Neural progenitor cell (in vitro differentiated cells): Measurements from ENCODE around the gene CDCP2. TPM values are rescaled to one million over a fixed set of nuclear protein-coding genes. Genes with fewer than 3 reads are reported as not detected.

Experiments
- DNase-seq: peaks from one replicate; pipeline ENCODE4 v3.0.0-alpha.2; 2016; ENCODE audit warnings: low spot score
- H2AFZ ChIP-seq: fragments of 200-600 bp; sonication (generic); replicated peaks from 2 replicates; pipeline ENCODE4 v1.6.1; 2016; ENCODE audit warnings: antibody characterized with exemption
- H3F3A ChIP-seq: fragments of 200-600 bp; sonication (generic); 2 replicates; pipeline ENCODE4 v1.6.1; 2016; ENCODE audit warnings: antibody characterized with exemption, low read depth
- H3K27ac ChIP-seq: fragments of 200-600 bp; sonication (generic); 2 replicates; pipeline ENCODE4 v1.5.1; 2016; ENCODE audit warnings: mild to moderate bottlenecking
- H3K27me3 ChIP-seq: fragments of 200-600 bp; sonication (generic); 2 replicates; pipeline ENCODE4 v1.6.1; 2016; ENCODE audit warnings: mild to moderate bottlenecking, moderate library complexity
- H3K36me3 ChIP-seq: fragments of 200-600 bp; sonication (generic); 2 replicates; pipeline ENCODE4 v1.5.1; 2016
- H3K4me1 ChIP-seq: fragments of 200-600 bp; sonication (generic); 2 replicates; pipeline ENCODE4 v1.6.1; 2016; ENCODE audit warnings: mixed run types
- H3K4me2 ChIP-seq: fragments of 200-600 bp; sonication (generic); 2 replicates; pipeline ENCODE4 v1.6.1; 2016
- H3K4me3 ChIP-seq: fragments of 200-600 bp; sonication (generic); 2 replicates; pipeline ENCODE4 v1.5.1; 2016
- H3K79me2 ChIP-seq: fragments of 200-600 bp; sonication (generic); 2 replicates; pipeline ENCODE4 v1.6.1; 2016; ENCODE audit warnings: low read depth
- H3K9ac ChIP-seq: fragments of 200-600 bp; sonication (generic); 2 replicates; pipeline ENCODE4 v1.6.1; 2016
- H3K9me3 ChIP-seq: fragments of 200-600 bp; sonication (generic); 2 replicates; pipeline ENCODE4 v1.5.1; 2016; ENCODE audit warnings: low read depth
- H4K20me1 ChIP-seq: fragments of 200-600 bp; sonication (generic); 2 replicates; pipeline ENCODE4 v1.6.1; 2016; ENCODE audit warnings: low read depth
- H3K27ac Mint-ChIP-seq: 3 replicates; pipeline ENCODE4 v1.8.0; 2021; ENCODE audit warnings: mixed read lengths
- H3K27me3 Mint-ChIP-seq: 2 replicates; pipeline ENCODE4 v1.8.0; 2022; ENCODE audit warnings: low read depth, mild to moderate bottlenecking, inconsistent platforms, moderate library complexity, mixed read lengths; ENCODE audit not compliant: insufficient read depth
- H3K36me3 Mint-ChIP-seq: 3 replicates; pipeline ENCODE4 v1.8.0; 2021; ENCODE audit warnings: mixed read lengths
- H3K4me1 Mint-ChIP-seq: 3 replicates; pipeline ENCODE4 v1.8.0; 2021; ENCODE audit warnings: mixed read lengths
- H3K4me3 Mint-ChIP-seq: 3 replicates; pipeline ENCODE4 v1.8.0; 2021; ENCODE audit warnings: mild to moderate bottlenecking, moderate library complexity, mixed read lengths
- H3K9me3 Mint-ChIP-seq: 3 replicates; pipeline ENCODE4 v1.8.0; 2020; ENCODE audit warnings: mixed read lengths
- EZH2 ChIP-seq: fragments of 200-600 bp; sonication (generic); IDR thresholded peaks from 2 replicates; pipeline ENCODE4 v1.6.1; 2017; ENCODE audit warnings: antibody characterized with exemption, mild to moderate bottlenecking, moderate library complexity
- EZH2phosphoT487 ChIP-seq: fragments of 200-600 bp; sonication (generic); IDR thresholded peaks from 2 replicates; pipeline ENCODE4 v1.6.1; 2017; ENCODE audit warnings: antibody characterized with exemption
- total RNA-seq: library from RNA; depleted of rRNA; stranded (reverse); fragments of >200 nt; gene quantifications from 2 replicates; pipeline ENCODE4 v1.2.3, GENCODE V29; 2015; ENCODE audit warnings: low replicate concordance
- TF ChIP-seq, protein P1 (sequence below): fragments of 200-600 bp; sonication (generic); IDR thresholded peaks from 2 replicates; pipeline ENCODE4 v1.5.1; 2017; ENCODE audit warnings: antibody characterized with exemption, mild to moderate bottlenecking

Gene CDCP2
- total RNA-seq, 1 donor from 2014 or later: not detected

DNA sequence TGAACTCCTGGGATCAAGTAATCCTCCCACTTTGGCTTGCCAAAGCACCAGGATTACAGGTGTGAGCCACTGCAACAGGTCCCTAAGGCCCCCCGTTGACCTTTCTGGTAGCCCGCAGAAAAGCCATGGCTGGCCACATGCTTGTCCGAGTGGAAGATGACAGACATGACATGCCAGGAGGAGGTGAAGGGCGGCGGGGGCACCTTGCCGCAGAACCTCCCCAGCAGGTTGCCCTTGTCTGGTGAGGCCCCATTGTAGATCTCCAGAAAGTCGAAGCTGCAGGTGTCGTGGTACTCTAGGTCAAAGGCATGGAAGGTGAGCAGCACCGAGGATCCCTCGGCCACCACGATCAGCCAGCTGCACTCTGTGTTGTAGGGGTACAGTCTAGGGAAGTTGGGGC is 8.4 kb downstream of the CDCP2 start:
- Histone ChIP-seq H3K9me3 (no peaks in the 10 kb centered on the region), H4K20me1 (no peaks in the 10 kb centered on the region), H3K27me3 (no peaks in the 10 kb centered on the region), H3K4me3 (no peak overlapping the region), H3K4me1 (no peaks in the 10 kb centered on the region), H3K9ac (no peak overlapping the region), H3K27ac (no peak overlapping the region), H3K79me2 (no peaks in the 10 kb centered on the region), H3K36me3 (no peaks in the 10 kb centered on the region), H3F3A (no peaks in the 10 kb centered on the region), H2AFZ (no peak overlapping the region), H3K4me2 (no peak overlapping the region)
- Mint-ChIP-seq H3K4me3 (no peak overlapping the region), H3K4me1 (peaks cover 5% of the 10 kb centered on the region), H3K9me3 (peaks cover 2% of the 10 kb centered on the region), H3K36me3 (no peaks in the 10 kb centered on the region), H3K27ac (no peak overlapping the region), H3K27me3 (peaks cover 6% of the 10 kb centered on the region)
- TF ChIP-seq EZH2phosphoT487: no peak
- TF ChIP-seq, protein P1, sequence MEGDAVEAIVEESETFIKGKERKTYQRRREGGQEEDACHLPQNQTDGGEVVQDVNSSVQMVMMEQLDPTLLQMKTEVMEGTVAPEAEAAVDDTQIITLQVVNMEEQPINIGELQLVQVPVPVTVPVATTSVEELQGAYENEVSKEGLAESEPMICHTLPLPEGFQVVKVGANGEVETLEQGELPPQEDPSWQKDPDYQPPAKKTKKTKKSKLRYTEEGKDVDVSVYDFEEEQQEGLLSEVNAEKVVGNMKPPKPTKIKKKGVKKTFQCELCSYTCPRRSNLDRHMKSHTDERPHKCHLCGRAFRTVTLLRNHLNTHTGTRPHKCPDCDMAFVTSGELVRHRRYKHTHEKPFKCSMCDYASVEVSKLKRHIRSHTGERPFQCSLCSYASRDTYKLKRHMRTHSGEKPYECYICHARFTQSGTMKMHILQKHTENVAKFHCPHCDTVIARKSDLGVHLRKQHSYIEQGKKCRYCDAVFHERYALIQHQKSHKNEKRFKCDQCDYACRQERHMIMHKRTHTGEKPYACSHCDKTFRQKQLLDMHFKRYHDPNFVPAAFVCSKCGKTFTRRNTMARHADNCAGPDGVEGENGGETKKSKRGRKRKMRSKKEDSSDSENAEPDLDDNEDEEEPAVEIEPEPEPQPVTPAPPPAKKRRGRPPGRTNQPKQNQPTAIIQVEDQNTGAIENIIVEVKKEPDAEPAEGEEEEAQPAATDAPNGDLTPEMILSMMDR: no peak
- TF ChIP-seq EZH2: no peak
- DNase-seq: no peak

DNA sequence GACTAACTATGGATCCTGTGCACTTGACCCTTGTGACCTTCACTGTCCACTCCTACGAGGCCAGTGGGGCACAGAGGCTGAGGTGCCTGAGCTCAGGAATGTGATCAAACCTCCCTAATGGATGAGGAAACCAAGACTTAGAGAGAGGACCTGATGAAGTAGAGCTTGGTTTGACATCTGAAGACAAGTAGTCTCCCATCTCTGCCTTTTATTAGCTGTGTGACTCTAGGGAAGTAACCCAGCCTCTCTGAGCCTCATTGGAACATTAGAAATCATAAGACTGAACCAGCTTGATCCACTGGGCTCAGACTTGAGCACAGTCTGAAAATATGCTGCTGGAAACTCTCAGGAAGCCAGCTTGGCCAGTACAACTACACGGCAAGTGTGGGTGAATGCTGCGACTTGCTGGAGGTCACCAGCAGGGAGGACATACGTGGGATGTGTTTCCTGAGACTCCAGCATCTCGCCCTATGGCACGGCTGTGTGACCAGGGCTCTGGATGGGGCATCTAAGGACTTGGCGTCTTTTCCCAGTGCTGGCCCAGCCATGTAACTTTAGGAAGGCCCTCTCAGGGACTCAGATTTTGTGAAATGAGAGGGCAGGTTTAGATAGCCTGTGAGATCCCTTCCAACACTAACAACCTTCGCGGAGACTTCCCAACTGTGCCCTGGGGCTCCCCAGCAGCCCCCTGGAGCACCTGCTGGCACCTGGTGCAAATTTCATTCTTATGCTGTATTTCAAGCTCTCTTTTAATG is 10.5 kb downstream of the CDCP2 start:
- Histone ChIP-seq H3K4me1 (peaks cover 6% of the 10 kb centered on the region), H2AFZ (no peak overlapping the region), H4K20me1 (no peaks in the 10 kb centered on the region), H3K9ac (no peak overlapping the region), H3K27ac (no peak overlapping the region), H3F3A (no peaks in the 10 kb centered on the region), H3K27me3 (no peaks in the 10 kb centered on the region), H3K79me2 (no peaks in the 10 kb centered on the region), H3K36me3 (no peaks in the 10 kb centered on the region), H3K4me2 (no peak overlapping the region), H3K4me3 (no peak overlapping the region), H3K9me3 (no peaks in the 10 kb centered on the region)
- DNase-seq: no peak
- H3K9me3 Mint-ChIP-seq: peaks cover 2% of the 10 kb centered on the region
- no peak overlapping the region for H3K27ac Mint-ChIP-seq
- no peak overlapping the region for H3K4me3 Mint-ChIP-seq
- peaks cover 18% of the 10 kb centered on the region for H3K4me1 Mint-ChIP-seq
- H3K36me3 Mint-ChIP-seq: no peaks in the 10 kb centered on the region
- peaks cover 9% of the 10 kb centered on the region for H3K27me3 Mint-ChIP-seq
- TF ChIP-seq EZH2phosphoT487: no peak
- TF ChIP-seq, protein P1: no peak
- TF ChIP-seq EZH2: no peak

DNA sequence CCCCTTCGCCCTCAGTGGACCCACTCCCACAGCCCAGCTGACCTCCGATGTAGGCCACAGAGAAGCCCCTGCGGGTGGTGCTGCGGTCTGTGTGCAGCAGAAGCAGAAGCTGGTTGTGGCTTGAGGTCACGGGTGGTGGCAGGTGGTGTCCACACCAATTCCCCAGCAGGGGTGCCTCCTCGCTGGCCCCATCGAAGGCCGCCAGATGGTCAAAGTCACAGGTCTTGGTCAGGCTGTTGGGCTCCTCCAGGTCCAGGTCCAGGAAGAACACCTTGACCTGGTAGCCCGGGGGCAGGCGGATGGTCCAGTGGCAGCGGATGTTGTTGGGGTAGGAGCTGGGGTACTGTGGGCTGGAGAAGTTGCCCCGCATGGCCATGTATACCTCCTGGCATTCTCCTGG is 13.1 kb downstream of the CDCP2 start:
- Mint-ChIP-seq H3K36me3 (no peaks in the 10 kb centered on the region), H3K27me3 (peaks cover 13% of the 10 kb centered on the region), H3K9me3 (peaks cover 2% of the 10 kb centered on the region), H3K4me1 (peaks cover 43% of the 10 kb centered on the region), H3K27ac (no peak overlapping the region), H3K4me3 (no peak overlapping the region)
- H3F3A ChIP-seq: peaks cover 9% of the 10 kb centered on the region
- no peak overlapping the region for H3K4me3 ChIP-seq
- H3K79me2 ChIP-seq: no peaks in the 10 kb centered on the region
- H3K27ac ChIP-seq: no peak overlapping the region
- H3K4me2 ChIP-seq: no peak overlapping the region
- TF ChIP-seq EZH2phosphoT487: no peak
- no peak for TF ChIP-seq EZH2
- TF ChIP-seq, protein P1: no peak
- no peaks in the 10 kb centered on the region for H4K20me1 ChIP-seq
- no peak overlapping the region for H2AFZ ChIP-seq
- DNase-seq: no peak
- H3K27me3 ChIP-seq: no peaks in the 10 kb centered on the region
- no peaks in the 10 kb centered on the region for H3K36me3 ChIP-seq
- H3K4me1 ChIP-seq: peaks cover 26% of the 10 kb centered on the region
- no peaks in the 10 kb centered on the region for H3K9me3 ChIP-seq
- H3K9ac ChIP-seq: no peak overlapping the region
